GM06990 (cell line): ENCODE measurements around the gene PTPRM.

Source experiments
- DNase-seq: peaks from one replicate; pipeline ENCODE4 v3.0.0-alpha.2; 2011; ENCODE audit not compliant: insufficient read length; ENCODE audit errors: extremely low read depth
- H3K27me3 ChIP-seq: replicated peaks from 2 replicates; pipeline ENCODE4 v1.6.0; 2011; ENCODE audit warnings: low read length; ENCODE audit not compliant: control insufficient read depth, insufficient read depth
- H3K36me3 ChIP-seq: 2 replicates; pipeline ENCODE4 v1.5.1; 2011; ENCODE audit warnings: low read length; ENCODE audit not compliant: control insufficient read depth, insufficient read depth
- H3K4me3 ChIP-seq: replicated peaks from 2 replicates; pipeline ENCODE4 v1.5.1; 2011; ENCODE audit warnings: low read depth, mild to moderate bottlenecking, control low read depth, low read length
- CTCF ChIP-seq: IDR thresholded peaks from 2 replicates; pipeline ENCODE4 v1.5.1; 2011; ENCODE audit warnings: low read length, control low read depth, mild to moderate bottlenecking, inconsistent platforms; ENCODE audit not compliant: insufficient read depth, poor library complexity, severe bottlenecking

The PTPRM gene

DNA sequence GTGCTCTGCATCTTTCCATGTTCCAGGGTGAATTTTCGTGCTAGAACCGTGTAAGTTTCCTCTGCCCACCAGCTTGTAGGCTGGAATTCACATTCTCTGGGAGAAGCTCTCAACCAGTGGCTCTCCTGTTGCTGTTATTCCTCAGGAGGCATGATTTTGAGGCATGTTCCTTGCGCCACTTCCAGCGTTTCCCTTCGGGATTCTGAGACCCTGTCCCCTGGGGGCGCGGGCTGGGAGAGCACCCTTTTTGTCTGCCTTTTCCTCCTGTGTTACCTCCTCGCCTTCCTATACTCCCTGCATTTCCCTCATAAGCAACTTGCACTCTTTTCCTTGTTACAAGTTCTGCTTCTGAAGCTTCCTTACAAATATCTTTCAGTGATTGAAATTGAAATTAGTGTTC lies 156.4 kb downstream of the PTPRM start:
- no peak for TF ChIP-seq CTCF
- Histone ChIP-seq H3K27me3 (no peaks in the 10 kb centered on the region), H3K36me3 (no peaks in the 10 kb centered on the region), H3K4me3 (no peak overlapping the region)
- no peak for DNase-seq

DNA sequence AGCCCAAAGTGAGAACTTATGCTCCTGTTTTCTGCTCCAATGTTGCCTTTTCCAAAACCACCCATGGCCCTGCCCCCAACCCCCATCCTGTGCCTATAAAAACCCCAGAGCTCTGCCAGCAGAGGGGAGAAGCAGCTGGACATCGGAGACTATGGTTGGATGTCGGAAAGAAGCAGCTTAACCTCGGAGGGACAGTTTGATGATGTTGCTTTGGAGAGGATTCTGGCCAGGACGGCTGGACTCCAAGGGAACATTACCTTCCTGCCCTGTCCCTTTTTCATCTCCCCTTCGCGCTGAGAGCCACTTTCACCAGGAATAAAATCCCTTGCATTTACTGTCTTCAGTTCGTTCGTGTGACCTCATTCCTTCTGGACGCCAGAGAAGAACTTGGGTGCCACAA lies 158.4 kb downstream of the PTPRM start:
- no peak for DNase-seq
- Histone ChIP-seq H3K27me3 (no peaks in the 10 kb centered on the region), H3K36me3 (no peaks in the 10 kb centered on the region), H3K4me3 (no peak overlapping the region)
- TF ChIP-seq CTCF, result no peak

DNA sequence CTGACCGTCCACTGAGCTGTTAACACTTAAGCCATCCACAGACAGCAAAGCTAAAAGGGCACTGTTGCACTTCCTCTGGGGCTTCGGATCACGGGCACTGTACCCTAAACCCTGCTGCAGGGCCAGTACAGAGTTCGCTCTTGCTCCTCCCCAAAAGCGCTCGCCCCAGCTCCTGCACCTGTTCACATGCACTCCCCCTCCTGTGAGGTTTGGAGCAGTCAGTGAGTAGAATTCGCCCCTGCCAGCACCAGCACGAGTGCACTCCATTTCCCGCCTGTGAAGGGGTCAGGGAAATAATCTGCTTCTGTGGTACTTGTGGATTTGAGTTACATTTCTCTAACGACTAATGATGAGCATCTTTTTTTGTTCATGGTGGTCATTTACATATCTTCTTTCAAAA lies 158.8 kb downstream of the PTPRM start:
- Histone ChIP-seq H3K36me3 (no peaks in the 10 kb centered on the region), H3K4me3 (no peak overlapping the region), H3K27me3 (no peaks in the 10 kb centered on the region)
- TF ChIP-seq CTCF, result no peak
- no peak for DNase-seq

DNA sequence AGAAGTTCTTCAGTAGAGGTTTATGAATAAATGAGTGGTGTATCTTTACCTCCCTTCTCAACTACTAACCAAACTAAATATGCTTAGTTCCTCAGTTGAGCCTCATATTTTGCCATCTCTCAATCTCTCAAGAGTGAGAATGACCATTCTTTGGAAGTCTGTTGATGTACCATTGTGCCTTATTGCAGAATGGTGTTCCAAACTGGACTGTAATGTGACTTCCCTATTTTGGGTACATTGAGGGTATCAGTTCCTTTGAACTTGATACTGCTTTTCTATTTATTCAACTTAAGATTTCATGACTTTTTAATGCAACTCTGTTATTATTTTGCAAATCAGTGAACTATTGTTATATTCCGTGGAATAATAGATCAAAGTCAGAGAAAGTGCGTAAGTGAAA lies 159.4 kb downstream of the PTPRM start:
- no peak for DNase-seq
- no peak for TF ChIP-seq CTCF
- H3K36me3 ChIP-seq, result no peaks in the 10 kb centered on the region
- no peak overlapping the region for H3K4me3 ChIP-seq
- no peaks in the 10 kb centered on the region for H3K27me3 ChIP-seq

GRCh38 chr18:7727361-7728076 lies 160.4 kb downstream of the PTPRM start:
- no peaks in the 10 kb centered on the region for H3K27me3 ChIP-seq
- TF ChIP-seq CTCF, result no peak
- H3K4me3 ChIP-seq, result no peak overlapping the region
- H3K36me3 ChIP-seq, result no peaks in the 10 kb centered on the region
- DNase-seq, result no peak

DNA sequence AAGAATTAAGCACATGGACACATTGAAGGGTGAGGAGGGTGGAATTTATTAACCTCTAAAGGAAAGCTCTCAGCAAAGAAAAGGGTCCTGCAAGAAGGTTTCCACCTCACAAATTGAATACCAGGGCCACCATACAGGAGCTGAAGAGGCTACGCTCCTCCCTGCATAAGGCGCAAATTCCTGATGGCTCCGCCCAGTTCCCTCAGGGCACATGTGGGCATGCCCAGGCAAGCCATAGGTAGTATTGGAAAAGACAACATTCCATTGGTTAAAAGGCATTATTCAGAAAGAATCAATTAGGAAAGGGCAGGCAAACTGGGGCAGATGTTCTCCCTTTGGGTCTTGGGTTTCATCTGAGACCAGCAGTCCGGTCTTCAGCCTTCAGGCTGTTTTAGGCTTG lies 161.2 kb downstream of the PTPRM start:
- H3K36me3 ChIP-seq, result no peaks in the 10 kb centered on the region
- no peak for TF ChIP-seq CTCF
- no peak overlapping the region for H3K4me3 ChIP-seq
- no peaks in the 10 kb centered on the region for H3K27me3 ChIP-seq
- no peak for DNase-seq
